Measurements from ENCODE around the gene DYSF. TPM values are rescaled to one million over a fixed set of nuclear protein-coding genes. Genes with fewer than 3 reads are reported as not detected.

DYSF gene
- total RNA-seq, 1 experiment from 2014 or later: 0.24 TPM

DNA sequence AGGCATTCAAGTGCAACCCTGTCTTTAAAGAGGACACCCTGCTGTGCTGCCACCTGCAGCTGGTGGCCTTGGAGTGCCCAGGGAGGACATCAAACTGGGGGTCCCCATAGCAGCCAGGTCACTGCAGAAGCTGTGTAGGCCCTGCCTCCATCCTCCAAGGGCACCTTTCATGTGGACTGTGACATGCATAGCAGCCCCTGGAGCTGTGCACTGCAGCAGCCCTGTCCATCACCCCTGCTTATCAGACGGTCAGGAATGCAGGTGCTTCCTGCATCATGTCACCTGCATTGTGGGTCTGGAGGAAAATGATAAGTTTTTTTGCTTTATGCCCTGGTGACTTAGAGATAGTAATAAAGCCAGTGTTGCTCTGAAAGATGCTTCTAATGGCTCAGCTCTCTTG lies 155.7 kb downstream of the DYSF start:
- ChIA-PET CTCF (interaction anchor here (1.0 kb wide), 1 partner anchor 189 kb away, joined by 3 read pairs; no protein-coding TSS in a partner anchor), POLR2A (ENCODE audit: low non-redundant PET) (no interaction called here)
- no peaks in the 10 kb centered on the region for H3K27me3 ChIP-seq (replicated peaks; ENCODE audit: insufficient read depth, low read depth, low read length, poor library complexity)
- no peak for DNase-seq (ENCODE audit: low spot score)
- no TSS peak for BruUV-seq (replicated peaks)
- H3K27ac ChIP-seq (ENCODE audit: low read depth, low read length, poor library complexity, severe bottlenecking): no peak overlapping the region
- intact Hi-C loops (cut with micrococcal nuclease; ENCODE audit: unreplicated experiment): no loop called here
- H3K4me1 ChIP-seq (ENCODE audit: insufficient read depth, low read length, poor library complexity, severe bottlenecking): peaks cover 5% of the 10 kb centered on the region
- H3K4me3 ChIP-seq (ENCODE audit: low read depth, low read length, poor library complexity, severe bottlenecking): no peak overlapping the region
- no peaks in the 10 kb centered on the region for H3K36me3 ChIP-seq (ENCODE audit: insufficient read depth, low read length, poor library complexity, severe bottlenecking)
- no peak for TF ChIP-seq EZH2 (IDR thresholded peaks at IDR 0.05; ENCODE audit: borderline replicate concordance, low read depth, low read length, poor library complexity, severe bottlenecking)
- TF ChIP-seq, protein P1, sequence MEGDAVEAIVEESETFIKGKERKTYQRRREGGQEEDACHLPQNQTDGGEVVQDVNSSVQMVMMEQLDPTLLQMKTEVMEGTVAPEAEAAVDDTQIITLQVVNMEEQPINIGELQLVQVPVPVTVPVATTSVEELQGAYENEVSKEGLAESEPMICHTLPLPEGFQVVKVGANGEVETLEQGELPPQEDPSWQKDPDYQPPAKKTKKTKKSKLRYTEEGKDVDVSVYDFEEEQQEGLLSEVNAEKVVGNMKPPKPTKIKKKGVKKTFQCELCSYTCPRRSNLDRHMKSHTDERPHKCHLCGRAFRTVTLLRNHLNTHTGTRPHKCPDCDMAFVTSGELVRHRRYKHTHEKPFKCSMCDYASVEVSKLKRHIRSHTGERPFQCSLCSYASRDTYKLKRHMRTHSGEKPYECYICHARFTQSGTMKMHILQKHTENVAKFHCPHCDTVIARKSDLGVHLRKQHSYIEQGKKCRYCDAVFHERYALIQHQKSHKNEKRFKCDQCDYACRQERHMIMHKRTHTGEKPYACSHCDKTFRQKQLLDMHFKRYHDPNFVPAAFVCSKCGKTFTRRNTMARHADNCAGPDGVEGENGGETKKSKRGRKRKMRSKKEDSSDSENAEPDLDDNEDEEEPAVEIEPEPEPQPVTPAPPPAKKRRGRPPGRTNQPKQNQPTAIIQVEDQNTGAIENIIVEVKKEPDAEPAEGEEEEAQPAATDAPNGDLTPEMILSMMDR (conservative IDR thresholded peaks at IDR 0.05; ENCODE audit: low read depth, low read length): no peak
- H3K9me3 ChIP-seq (ENCODE audit: low read depth, low read length, poor library complexity, severe bottlenecking): no peaks in the 10 kb centered on the region

DNA sequence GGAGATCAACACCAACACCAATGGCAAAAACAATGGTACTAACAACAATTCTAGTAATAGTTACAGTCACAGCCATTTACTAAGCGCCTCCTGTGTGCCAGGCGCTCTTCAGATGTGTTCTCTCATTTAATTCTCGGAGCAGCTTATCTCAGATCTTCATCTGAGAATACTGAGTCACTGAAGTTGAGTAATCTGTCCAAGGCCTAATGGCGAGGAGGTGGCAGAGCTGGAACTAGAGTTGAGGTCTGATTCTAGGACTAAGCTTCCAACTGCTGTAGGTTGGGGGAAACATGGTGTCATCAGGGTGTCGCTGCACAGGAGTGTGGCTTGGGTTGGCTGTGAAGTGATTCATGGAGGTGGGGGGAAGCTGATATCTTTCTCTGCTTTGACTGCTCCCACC lies 156.1 kb downstream of the DYSF start:
- H3K36me3 ChIP-seq (ENCODE audit: insufficient read depth, low read length, poor library complexity, severe bottlenecking): no peaks in the 10 kb centered on the region
- intact Hi-C loops (cut with micrococcal nuclease; ENCODE audit: unreplicated experiment): no loop called here
- H3K9me3 ChIP-seq (ENCODE audit: low read depth, low read length, poor library complexity, severe bottlenecking): no peaks in the 10 kb centered on the region
- no peak overlapping the region for H3K4me3 ChIP-seq (ENCODE audit: low read depth, low read length, poor library complexity, severe bottlenecking)
- peaks cover 5% of the 10 kb centered on the region for H3K4me1 ChIP-seq (ENCODE audit: insufficient read depth, low read length, poor library complexity, severe bottlenecking)
- H3K27me3 ChIP-seq (replicated peaks; ENCODE audit: insufficient read depth, low read depth, low read length, poor library complexity): no peaks in the 10 kb centered on the region
- TF ChIP-seq, protein P1 (conservative IDR thresholded peaks at IDR 0.05; ENCODE audit: low read depth, low read length): no peak
- TF ChIP-seq EZH2 (IDR thresholded peaks at IDR 0.05; ENCODE audit: borderline replicate concordance, low read depth, low read length, poor library complexity, severe bottlenecking): no peak
- BruUV-seq (replicated peaks): no TSS peak
- no peak overlapping the region for H3K27ac ChIP-seq (ENCODE audit: low read depth, low read length, poor library complexity, severe bottlenecking)
- ChIA-PET CTCF (interaction anchor here (0.5 to 1.0 kb wide), 3 partner anchors 189 to 541 kb away, joined by 3 to 8 read pairs (median 3); no protein-coding TSS in a partner anchor), POLR2A (ENCODE audit: low non-redundant PET) (no interaction called here)
- no peak for DNase-seq (ENCODE audit: low spot score)

DNA sequence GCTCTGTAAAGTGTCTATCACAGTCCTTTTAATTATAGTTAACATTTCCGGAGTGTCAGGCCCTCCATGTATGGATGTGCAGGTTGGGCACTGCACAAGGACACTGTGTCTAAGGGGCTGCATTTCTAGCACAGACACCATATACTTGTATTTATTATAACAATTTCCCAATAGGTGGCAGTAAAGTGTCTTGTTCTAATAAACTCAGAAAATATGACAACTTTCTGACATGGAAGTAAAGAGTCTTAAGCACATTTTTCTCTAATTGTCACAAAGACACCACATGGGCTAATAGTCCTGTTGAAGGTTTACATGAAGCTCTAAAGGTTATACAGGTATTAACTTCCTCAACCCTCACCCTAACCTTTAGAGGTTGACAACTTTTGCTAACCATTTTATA lies 156.6 kb downstream of the DYSF start:
- ChIA-PET CTCF (interaction anchor here (0.5 to 1.0 kb wide), 3 partner anchors 188 to 540 kb away, joined by 3 to 8 read pairs (median 3); no protein-coding TSS in a partner anchor), POLR2A (ENCODE audit: low non-redundant PET) (no interaction called here)
- intact Hi-C loops (cut with micrococcal nuclease; ENCODE audit: unreplicated experiment): loop anchor here (2.0 to 10.0 kb wide), 2 partner anchors 189 to 535 kb away; partner anchors contain the start of gene CYP26B1
- no peaks in the 10 kb centered on the region for H3K9me3 ChIP-seq (ENCODE audit: low read depth, low read length, poor library complexity, severe bottlenecking)
- no TSS peak for BruUV-seq (replicated peaks)
- no peaks in the 10 kb centered on the region for H3K27me3 ChIP-seq (replicated peaks; ENCODE audit: insufficient read depth, low read depth, low read length, poor library complexity)
- H3K4me3 ChIP-seq (ENCODE audit: low read depth, low read length, poor library complexity, severe bottlenecking): no peak overlapping the region
- peaks cover 5% of the 10 kb centered on the region for H3K4me1 ChIP-seq (ENCODE audit: insufficient read depth, low read length, poor library complexity, severe bottlenecking)
- TF ChIP-seq, protein P1 (conservative IDR thresholded peaks at IDR 0.05; ENCODE audit: low read depth, low read length): peak; percentile 45; the same call in 1 of the 2 replicates
- TF ChIP-seq EZH2 (IDR thresholded peaks at IDR 0.05; ENCODE audit: borderline replicate concordance, low read depth, low read length, poor library complexity, severe bottlenecking): no peak
- H3K36me3 ChIP-seq (ENCODE audit: insufficient read depth, low read length, poor library complexity, severe bottlenecking): no peaks in the 10 kb centered on the region
- no peak overlapping the region for H3K27ac ChIP-seq (ENCODE audit: low read depth, low read length, poor library complexity, severe bottlenecking)
- DNase-seq (ENCODE audit: low spot score): peak; percentile 68
